Right cardiac atrium (tissue), 5 donors: ENCODE results near the gene UQCR11. TPM values are rescaled to one million over a fixed set of nuclear protein-coding genes. Genes with fewer than 3 reads are reported as not detected.
A peak's percentile ranks its signal among the peaks of the same experiment; 100 is the strongest.

ENCODE experiments used
- ATAC-seq, 2 donors: fragments of 200-7000 bp; cut with Tn5 transposase; one replicate each; pipeline versions ENCODE4 v1.8.0 to v1.9.1; 2020; ENCODE audit warnings: moderate library complexity in 2 of 2, mild to moderate bottlenecking in 1 of 2
- DNase-seq, 3 donors: peaks; one replicate each; pipeline ENCODE4 v3.0.0-alpha.2; 2020
- H3K27ac ChIP-seq: one replicate; pipeline ENCODE4 v1.5.1; 2013; ENCODE audit warnings: mild to moderate bottlenecking, low read length, control low read depth, moderate library complexity
- H3K27me3 ChIP-seq: one replicate; pipeline ENCODE4 v1.6.1; 2013; ENCODE audit not compliant: control insufficient read depth, insufficient read depth
- H3K4me1 ChIP-seq: one replicate; pipeline ENCODE4 v1.6.1; 2013; ENCODE audit warnings: low read length; ENCODE audit not compliant: control insufficient read depth, insufficient read depth
- H3K4me3 ChIP-seq: one replicate; pipeline ENCODE4 v1.5.1; 2013; ENCODE audit warnings: low read length, control low read depth
- H3K9me3 ChIP-seq: one replicate; pipeline ENCODE4 v1.6.1; 2013; ENCODE audit warnings: low read length; ENCODE audit not compliant: control insufficient read depth
- WGBS: extraction: QIAGEN DNeasy Blood & Tissue Kit; methylation state at CpG from one replicate; pipeline ENCODE4 v1.1.7; 2013; 5-methylcytosine and 5-hydroxymethylcytosine counted together
- intact Hi-C, 4 donors: fragments of 100-400 bp; cut with DNase I; formaldehyde crosslinking; loops; one replicate each; pipeline versions ENCODE4 v1.11.0 to v1.14.0; 2022 to 2023
- polyA plus RNA-seq: library from polyadenylated mRNA; stranded (reverse); fragments of 200-250 nt; gene quantifications from one replicate; pipeline ENCODE4 v1.2.3, GENCODE V29; 2013
- total RNA-seq, 4 donors: library from RNA; stranded (reverse); fragmentation: NEBNext Ultra II Directional; extraction: Animal tissue kit (Norgen Biotek cat#: 25700); gene quantifications; one replicate each; pipeline ENCODE4 v1.2.1, GENCODE V29; 2021
- donor health status: healthy with polysubstance abuse.
- donor health status: DM: no; HTN: yes; CAD: no.
- donor health status: DM: no; HTN: no; CAD: no.
- donor health status: DM: no; HTN: yes; CAD: no; lungs with severe emphysema.
- donor health status: DM: yes; HTN: yes; CAD: no.

Gene UQCR11
- total and polyA plus RNA-seq, 5 donors: 472 to 958 (median 763) TPM

- Histone ChIP-seq H3K27ac (no peak overlapping the region), H3K4me1 (no peaks in the 10 kb centered on the region), H3K4me3 (no peak overlapping the region), H3K27me3 (no peaks in the 10 kb centered on the region), H3K9me3 (no peaks in the 10 kb centered on the region)
- peak in 2 of 3 donors; percentile 37 to 59 for DNase-seq
- ATAC-seq: no peak
- WGBS: 90% methylated on average over 32 of the region's 32 CpGs
- intact Hi-C loops: no loop called here
These were observed 8.7 kb upstream of the UQCR11 start for GRCh38 chr19:1613808-1614570.

DNA sequence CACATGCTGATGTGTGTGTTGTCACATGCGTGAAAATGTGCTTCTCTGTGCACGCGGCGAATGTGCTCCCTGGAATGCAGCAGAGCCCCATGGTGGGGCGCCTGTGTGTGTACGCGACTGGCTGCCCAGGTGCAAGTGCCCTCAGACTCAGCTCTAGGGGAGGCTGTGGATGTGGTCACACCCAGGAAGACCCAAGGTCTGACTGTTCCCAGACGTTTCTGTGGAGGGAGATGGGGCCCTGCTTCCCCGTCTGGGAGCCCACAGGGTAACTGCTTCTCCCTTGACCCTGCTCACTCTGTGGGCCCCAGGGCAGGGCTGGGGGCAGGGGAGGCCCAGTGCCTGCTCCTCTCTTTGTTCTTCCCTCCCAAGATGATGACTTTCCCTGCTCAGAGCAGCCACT, 7.9 kb upstream of the UQCR11 start:
- no peak overlapping the region for H3K4me3 ChIP-seq
- no peaks in the 10 kb centered on the region for H3K27me3 ChIP-seq
- no peaks in the 10 kb centered on the region for H3K4me1 ChIP-seq
- no peak overlapping the region for H3K27ac ChIP-seq
- no peak for ATAC-seq
- H3K9me3 ChIP-seq: no peaks in the 10 kb centered on the region
- DNase-seq: peak in 1 of 3 donors; percentile 19
- WGBS: 82% methylated on average over 9 of the region's 9 CpGs
- intact Hi-C loops: no loop called here

GRCh38 chr19:1612114-1613086, 7.1 kb upstream of the UQCR11 start:
- Histone ChIP-seq H3K27me3 (no peaks in the 10 kb centered on the region), H3K4me3 (no peak overlapping the region), H3K27ac (no peak overlapping the region), H3K9me3 (no peaks in the 10 kb centered on the region), H3K4me1 (no peaks in the 10 kb centered on the region)
- DNase-seq (peak in 1 of 3 donors; percentile 52), ATAC-seq (no peak)
- 94% methylated on average over 39 of the region's 39 CpGs for WGBS
- intact Hi-C loops: no loop called here

GRCh38 chr19:1611353-1611752, 6.1 kb upstream of the UQCR11 start:
- 93% methylated on average over 15 of the region's 15 CpGs for WGBS

GRCh38 chr19:1610579-1610978, 5.3 kb upstream of the UQCR11 start:
- DNase-seq (no peak), ATAC-seq (no peak)
- Histone ChIP-seq H3K9me3 (no peaks in the 10 kb centered on the region), H3K27me3 (no peaks in the 10 kb centered on the region), H3K4me3 (no peak overlapping the region), H3K4me1 (no peaks in the 10 kb centered on the region), H3K27ac (no peak overlapping the region)
- WGBS: 81% methylated on average over 11 of the region's 11 CpGs
- intact Hi-C loops: no loop called here

More at GRCh38 chr19:1611353-1611752, 6.1 kb upstream of the UQCR11 start:
- ATAC-seq (no peak), DNase-seq (peak in 1 of 3 donors; percentile 32)
- no peaks in the 10 kb centered on the region for H3K9me3 ChIP-seq
- no peaks in the 10 kb centered on the region for H3K27me3 ChIP-seq
- intact Hi-C loops: no loop called here
- no peak overlapping the region for H3K27ac ChIP-seq
- no peaks in the 10 kb centered on the region for H3K4me1 ChIP-seq
- H3K4me3 ChIP-seq: no peak overlapping the region

- Histone ChIP-seq H3K4me1 (no peaks in the 10 kb centered on the region), H3K27ac (no peak overlapping the region), H3K27me3 (no peaks in the 10 kb centered on the region), H3K9me3 (no peaks in the 10 kb centered on the region), H3K4me3 (no peak overlapping the region)
- 87% methylated on average over 16 of the region's 16 CpGs for WGBS
- ATAC-seq (no peak), DNase-seq (peak in 1 of 3 donors; percentile 26)
- intact Hi-C loops: loop anchor here in 2 of 4 donors (5.0 kb wide), 2 partner anchors 37 to 42 kb away; partner anchors contain the start of gene TCF3 (in 1 of the 2)
These were observed 4.6 kb upstream of the UQCR11 start for GRCh38 chr19:1609680-1610474.

DNA sequence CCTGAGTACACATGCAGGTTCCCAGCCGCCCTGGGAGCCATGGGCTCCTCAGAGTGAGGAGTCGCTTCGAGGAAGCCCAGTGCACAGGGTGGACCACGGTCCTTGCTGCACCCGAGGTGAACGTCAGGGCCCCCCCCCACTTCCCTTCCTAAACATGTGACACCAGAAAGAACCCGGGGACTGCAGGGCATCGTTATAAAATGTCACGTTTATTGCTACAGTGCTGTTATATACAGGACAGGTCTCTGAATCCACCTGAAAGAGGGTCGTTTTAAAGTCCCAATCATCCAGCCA, 3.8 kb upstream of the UQCR11 start:
- Histone ChIP-seq H3K4me3 (no peak overlapping the region), H3K4me1 (no peaks in the 10 kb centered on the region), H3K27me3 (no peaks in the 10 kb centered on the region), H3K9me3 (no peaks in the 10 kb centered on the region), H3K27ac (no peak overlapping the region)
- 45% methylated on average over 10 of the region's 10 CpGs for WGBS
- ATAC-seq (no peak), DNase-seq (no peak)
- intact Hi-C loops: loop anchor here in 2 of 4 donors (5.0 kb wide), 2 partner anchors 38 to 43 kb away; partner anchors contain the start of gene TCF3 (in 1 of the 2)

DNA sequence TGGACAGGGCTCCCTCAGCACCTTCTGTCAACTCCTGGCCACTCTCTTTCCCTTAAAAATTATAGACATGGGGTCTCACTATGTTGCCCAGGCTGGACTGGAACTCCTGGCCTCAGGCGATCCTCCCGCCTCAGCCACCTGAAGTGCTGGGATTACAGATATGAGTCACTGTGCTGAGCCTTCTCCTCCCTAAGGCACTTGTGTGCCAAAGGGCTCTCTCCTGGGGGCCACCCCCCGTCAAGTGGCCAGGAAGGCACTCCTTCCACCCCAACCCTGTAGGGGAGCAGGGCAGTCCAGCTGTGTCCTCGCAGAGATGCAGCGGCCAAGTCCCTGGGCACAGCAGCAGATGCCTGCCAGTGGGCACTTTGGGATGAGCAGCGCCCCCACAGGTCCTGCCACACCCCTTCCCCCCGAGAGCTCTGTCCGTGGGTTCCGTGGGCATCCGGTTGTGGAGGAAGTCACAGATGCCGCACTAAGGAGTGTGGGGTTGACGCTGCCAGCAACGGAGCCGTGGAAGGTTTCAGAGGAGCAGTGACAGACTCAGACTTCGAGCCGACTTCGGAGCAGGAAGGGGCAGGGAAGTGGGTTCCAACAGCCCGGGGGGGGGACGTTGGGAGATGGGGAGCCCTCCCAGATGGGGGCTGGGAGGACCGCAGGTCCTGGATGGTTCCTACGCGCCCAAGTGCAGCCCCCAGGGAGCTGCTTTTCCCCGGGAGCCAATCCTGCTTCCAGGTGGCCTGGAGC, 3.3 kb upstream of the UQCR11 start:
- H3K27ac ChIP-seq: no peak overlapping the region
- no peaks in the 10 kb centered on the region for H3K4me1 ChIP-seq
- H3K27me3 ChIP-seq: no peaks in the 10 kb centered on the region
- 57% methylated on average over 23 of the region's 23 CpGs for WGBS
- DNase-seq (peak in 2 of 3 donors; percentile 52 to 63), ATAC-seq (no peak)
- no peak overlapping the region for H3K4me3 ChIP-seq
- H3K9me3 ChIP-seq: no peaks in the 10 kb centered on the region
- intact Hi-C loops: loop anchor here in 2 of 4 donors (5.0 kb wide), 2 partner anchors 39 to 44 kb away; partner anchors contain the start of gene TCF3 (in 1 of the 2)

DNA sequence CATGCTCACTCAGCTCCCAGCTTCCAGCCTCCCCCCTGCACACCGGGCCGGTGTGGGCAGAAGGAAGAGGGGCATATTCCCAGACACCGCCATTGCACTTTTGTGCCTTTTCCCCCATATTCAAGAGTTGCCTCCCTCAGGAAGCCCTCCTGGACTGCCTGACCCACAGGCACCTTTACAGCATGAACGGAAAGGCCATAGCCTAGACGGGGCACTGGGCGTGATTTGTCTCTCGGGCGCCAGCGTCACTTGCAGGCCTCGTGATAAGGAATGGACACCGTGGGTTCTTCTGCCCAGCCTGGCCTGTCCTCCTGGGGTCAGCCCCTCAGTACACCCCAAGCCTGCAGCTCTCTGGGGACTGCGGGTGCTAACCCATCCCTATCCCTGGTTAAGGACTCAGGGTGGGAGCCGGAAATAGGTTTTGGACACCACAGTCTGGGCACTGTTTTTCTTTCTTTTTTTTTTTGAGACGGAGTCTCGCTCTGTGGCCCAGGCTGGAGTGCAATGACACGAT, 933 bp upstream of the UQCR11 start:
- no peaks in the 10 kb centered on the region for H3K9me3 ChIP-seq
- DNase-seq (no peak), ATAC-seq (peak; percentile 6 to 15)
- no peaks in the 10 kb centered on the region for H3K27me3 ChIP-seq
- peak overlapping the region; percentile 92 for H3K27ac ChIP-seq
- H3K4me3 ChIP-seq: peak overlapping the region; percentile 51
- intact Hi-C loops: loop anchor here in 2 of 4 donors (5.0 kb wide), 2 partner anchors 41 to 46 kb away; partner anchors contain the start of gene TCF3 (in 1 of the 2)
- peaks cover 3% of the 10 kb centered on the region for H3K4me1 ChIP-seq
- 12% methylated on average over 16 of the region's 16 CpGs for WGBS
